ENCODE measurements around the gene KLHL36. TPM values are rescaled to one million over a fixed set of nuclear protein-coding genes. Genes with fewer than 3 reads are reported as not detected.

KLHL36 gene
- polyA plus RNA-seq, 3 donors: 16.1 to 29.2 (median 17.8) TPM

GRCh38 chr16:84635702-84636101 is 12.6 kb upstream of the KLHL36 start:
- WGBS, 3 donors: 37 to 64% (median 48%) methylated on average over 8 of the region's 8 CpGs

GRCh38 chr16:84637709-84638108 is 10.6 kb upstream of the KLHL36 start:
- 84 to 92% (median 91%) methylated on average over 4 of the region's 4 CpGs for WGBS, 3 donors
- H3K27ac ChIP-seq (ENCODE audit: low read depth, low read length): no peak overlapping the region

More at GRCh38 chr16:84635702-84636101, 12.6 kb upstream of the KLHL36 start:
- H3K27ac ChIP-seq (ENCODE audit: low read depth, low read length): no peak overlapping the region

- 81 to 95% (median 89%) methylated on average over 8 of the region's 8 CpGs for WGBS, 3 donors
- no peak overlapping the region for H3K27ac ChIP-seq (ENCODE audit: low read depth, low read length)
Observed at GRCh38 chr16:84638231-84638806, 10.0 kb upstream of the KLHL36 start.

- WGBS, 3 donors: 89 to 94% (median 92%) methylated on average over 5 of the region's 5 CpGs
- no peak overlapping the region for H3K27ac ChIP-seq (ENCODE audit: low read depth, low read length)
Observed at GRCh38 chr16:84640145-84640544, 8.2 kb upstream of the KLHL36 start.

- no peak overlapping the region for H3K27ac ChIP-seq (ENCODE audit: low read depth, low read length)
- WGBS, 3 donors: 77 to 85% (median 82%) methylated on average over 6 of the region's 6 CpGs
Observed at GRCh38 chr16:84641643-84642358, 6.5 kb upstream of the KLHL36 start.

GRCh38 chr16:84643180-84643583 is 5.1 kb upstream of the KLHL36 start:
- 29 to 55% (median 32%) methylated on average over 8 of the region's 8 CpGs for WGBS, 3 donors

GRCh38 chr16:84643674-84644073 is 4.6 kb upstream of the KLHL36 start:
- WGBS, 3 donors: 81 to 87% (median 83%) methylated on average over 4 of the region's 4 CpGs
- H3K27ac ChIP-seq (ENCODE audit: low read depth, low read length): no peak overlapping the region

More at GRCh38 chr16:84643180-84643583, 5.1 kb upstream of the KLHL36 start:
- H3K27ac ChIP-seq (ENCODE audit: low read depth, low read length): no peak overlapping the region

- 3 to 5% (median 4%) methylated on average over 66 to 94 of the region's 96 CpGs for WGBS, 3 donors
Observed at GRCh38 chr16:84648595-84649510, 542 bp downstream of the KLHL36 start.

DNA sequence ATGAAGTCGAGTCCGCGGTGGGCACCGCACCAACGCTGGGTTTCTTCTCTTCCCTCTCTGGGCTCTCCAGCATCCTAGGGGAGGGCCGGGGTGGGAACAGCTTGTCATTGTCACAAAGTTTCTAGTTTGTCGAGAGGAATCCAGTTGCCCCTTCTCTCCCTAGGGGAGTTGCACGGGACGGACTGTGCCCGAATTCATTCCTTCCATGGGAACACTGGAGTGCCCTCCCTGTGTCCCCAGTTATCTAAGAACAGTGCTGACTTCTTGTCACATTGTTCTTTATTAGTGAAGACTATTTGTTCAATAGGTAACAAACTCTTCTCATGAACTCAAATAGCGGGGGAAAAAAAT is 1.2 kb downstream of the KLHL36 start:
- H3K27ac ChIP-seq (ENCODE audit: low read depth, low read length): no peak overlapping the region
- 31 to 66% (median 65%) methylated on average over 11 of the region's 11 CpGs for WGBS, 3 donors

More at GRCh38 chr16:84648595-84649510, 542 bp downstream of the KLHL36 start:
- peak overlapping the region; percentile 51 for H3K27ac ChIP-seq (ENCODE audit: low read depth, low read length)

- no peak overlapping the region for H3K27ac ChIP-seq (ENCODE audit: low read depth, low read length)
- 55 to 88% (median 87%) methylated on average over 20 of the region's 20 CpGs for WGBS, 3 donors
Observed at GRCh38 chr16:84650062-84650991, 2.0 kb downstream of the KLHL36 start.

DNA sequence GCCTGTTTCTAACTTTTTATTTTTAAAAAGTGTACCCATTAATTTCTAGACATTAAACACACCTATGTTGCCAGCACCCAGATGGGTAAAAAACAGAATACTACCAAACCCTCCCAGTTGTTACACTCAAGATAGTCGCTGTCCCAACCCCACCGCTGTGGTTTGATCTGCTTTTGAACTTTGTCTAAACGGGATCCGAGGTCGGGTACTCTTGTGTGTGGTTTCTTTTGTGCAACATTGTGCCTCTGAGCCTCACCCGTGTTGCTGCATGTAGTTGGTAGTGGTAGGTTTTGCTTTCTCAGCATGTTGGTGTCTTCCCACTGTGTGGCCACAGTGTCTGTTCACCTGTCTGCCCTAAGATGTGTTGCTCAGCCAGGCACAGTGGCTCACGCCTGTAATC is 4.3 kb downstream of the KLHL36 start:
- WGBS, 3 donors: 76 to 91% (median 80%) methylated on average over 7 of the region's 7 CpGs

GRCh38 chr16:84654238-84654637 is 5.9 kb downstream of the KLHL36 start:
- no peak overlapping the region for H3K27ac ChIP-seq (ENCODE audit: low read depth, low read length)
- WGBS, 3 donors: 78 to 91% (median 87%) methylated on average over 3 of the region's 3 CpGs

More for the DNA sequence above, 4.3 kb downstream of the KLHL36 start:
- no peak overlapping the region for H3K27ac ChIP-seq (ENCODE audit: low read depth, low read length)

DNA sequence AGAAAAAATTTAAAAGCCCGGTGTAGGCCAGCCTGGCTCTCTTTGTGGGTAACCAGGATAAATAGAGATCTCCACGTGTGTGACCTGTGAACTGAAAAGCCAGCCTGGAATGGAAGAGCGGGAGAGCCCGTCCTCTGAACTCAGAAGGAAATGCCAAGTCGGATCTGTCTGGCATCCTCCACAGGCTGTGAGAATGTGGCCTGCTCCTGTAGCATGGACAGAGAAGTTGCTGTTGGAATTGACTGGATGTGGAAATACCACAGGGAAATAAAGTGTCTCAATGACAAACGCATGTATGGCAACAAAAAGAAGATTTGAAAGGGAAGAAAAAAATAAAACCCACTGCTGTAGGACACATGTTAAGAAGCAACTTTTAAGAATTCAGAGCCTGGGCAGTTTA is 6.7 kb downstream of the KLHL36 start:
- H3K27ac ChIP-seq (ENCODE audit: low read depth, low read length): no peak overlapping the region
- WGBS, 3 donors: 43 to 66% (median 52%) methylated on average over 6 of the region's 6 CpGs

- H3K27ac ChIP-seq (ENCODE audit: low read depth, low read length): no peak overlapping the region
- 92 to 98% (median 95%) methylated on average over 22 of the region's 22 CpGs for WGBS, 3 donors
Observed at GRCh38 chr16:84656649-84657048, 8.3 kb downstream of the KLHL36 start.

GRCh38 chr16:84657229-84657837 is 9.0 kb downstream of the KLHL36 start:
- H3K27ac ChIP-seq (ENCODE audit: low read depth, low read length): no peak overlapping the region
- 97% methylated on average over 50 of the region's 50 CpGs for WGBS, 3 donors

DNA sequence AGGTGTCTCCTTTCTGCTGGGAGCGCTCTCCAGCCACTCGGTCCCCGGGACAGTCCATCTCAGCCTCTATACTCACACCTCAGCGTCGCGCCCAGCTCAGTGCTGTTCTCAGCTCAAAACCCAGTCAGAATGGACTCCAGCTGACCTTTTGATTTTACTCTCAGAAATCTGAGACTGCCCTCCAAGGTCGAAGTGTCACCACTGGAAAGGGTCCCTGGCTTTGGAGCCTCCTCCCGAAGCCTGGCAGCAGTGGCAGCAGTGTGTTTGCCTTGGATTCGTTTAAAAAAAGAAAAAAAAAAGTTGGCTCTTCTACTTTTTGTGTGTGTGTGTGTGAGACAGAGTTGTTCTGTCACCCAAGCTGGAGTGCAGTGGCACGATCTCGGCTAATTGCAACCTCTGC is 10.4 kb downstream of the KLHL36 start:
- H3K27ac ChIP-seq (ENCODE audit: low read depth, low read length): no peak overlapping the region
- 48 to 90% (median 85%) methylated on average over 11 of the region's 11 CpGs for WGBS, 3 donors

- WGBS, 3 donors: 95 to 97% (median 96%) methylated on average over 27 of the region's 27 CpGs
- no peak overlapping the region for H3K27ac ChIP-seq (ENCODE audit: low read depth, low read length)
Observed at GRCh38 chr16:84659656-84660300, 11.5 kb downstream of the KLHL36 start.
